Forelimb muscle (tissue), 1 donor: ENCODE data around the gene DHRS12. TPM values are rescaled to one million over a fixed set of nuclear protein-coding genes. Genes with fewer than 3 reads are reported as not detected.

Experiments used
- DNase-seq: peaks from one replicate; pipeline ENCODE4 v3.0.0-alpha.2; 2013; ENCODE audit warnings: low read depth
- polyA plus RNA-seq: library from polyadenylated mRNA; unstranded; fragments of 120-200 nt; gene quantifications from one replicate; pipeline ENCODE4 v1.2.1, GENCODE V29; 2013; ENCODE audit not compliant: insufficient read length

The DHRS12 gene
- polyA plus RNA-seq, 1 donor: 14.8 TPM

- DNase-seq: no peak
Observed at GRCh38 chr13:51781246-51782022, 22.5 kb downstream of the DHRS12 start.

GRCh38 chr13:51780099-51780498 lies 23.9 kb downstream of the DHRS12 start:
- DNase-seq: no peak

- DNase-seq: no peak
Observed at GRCh38 chr13:51778392-51778791, 25.6 kb downstream of the DHRS12 start.

- DNase-seq: no peak
Observed at GRCh38 chr13:51777921-51778320, 26.0 kb downstream of the DHRS12 start.

GRCh38 chr13:51776179-51776578 lies 27.8 kb downstream of the DHRS12 start:
- DNase-seq: no peak

- DNase-seq: no peak
Observed at GRCh38 chr13:51773515-51773914, 30.4 kb downstream of the DHRS12 start.

GRCh38 chr13:51772781-51773180 lies 31.2 kb downstream of the DHRS12 start:
- no peak for DNase-seq

GRCh38 chr13:51772105-51772455 lies 31.9 kb downstream of the DHRS12 start:
- no peak for DNase-seq

GRCh38 chr13:51771418-51772104 lies 32.4 kb downstream of the DHRS12 start:
- DNase-seq: no peak

- DNase-seq: no peak
Observed at GRCh38 chr13:51770681-51771417, 33.1 kb downstream of the DHRS12 start.

- DNase-seq: no peak
Observed at GRCh38 chr13:51770160-51770559, 33.8 kb downstream of the DHRS12 start.

- no peak for DNase-seq
Observed at GRCh38 chr13:51769455-51770127, 34.4 kb downstream of the DHRS12 start.

GRCh38 chr13:51768976-51769375 lies 35.0 kb downstream of the DHRS12 start:
- DNase-seq: no peak

GRCh38 chr13:51768378-51768921 lies 35.5 kb downstream of the DHRS12 start:
- no peak for DNase-seq

GRCh38 chr13:51767100-51767499 lies 36.9 kb downstream of the DHRS12 start:
- DNase-seq: no peak

GRCh38 chr13:51765142-51765515 lies 38.8 kb downstream of the DHRS12 start:
- DNase-seq: no peak

GRCh38 chr13:51764184-51765141 lies 39.5 kb downstream of the DHRS12 start:
- DNase-seq: no peak

- DNase-seq: no peak
Observed at GRCh38 chr13:51763486-51763885, 40.5 kb downstream of the DHRS12 start.

- DNase-seq: no peak
Observed at GRCh38 chr13:51761643-51762350, 42.2 kb downstream of the DHRS12 start.

- peak; percentile 36 for DNase-seq
Observed at GRCh38 chr13:51760592-51760991, 43.4 kb downstream of the DHRS12 start.
